ENCODE data around the gene GGT5.
A peak's percentile ranks its signal among the peaks of the same experiment; 100 is the strongest.
"Not testable (repeated sequence)": the region's sequence is repeated elsewhere in the genome, so short reads cannot be mapped to it uniquely, and the experiment has no call there.

Gene GGT5

DNA sequence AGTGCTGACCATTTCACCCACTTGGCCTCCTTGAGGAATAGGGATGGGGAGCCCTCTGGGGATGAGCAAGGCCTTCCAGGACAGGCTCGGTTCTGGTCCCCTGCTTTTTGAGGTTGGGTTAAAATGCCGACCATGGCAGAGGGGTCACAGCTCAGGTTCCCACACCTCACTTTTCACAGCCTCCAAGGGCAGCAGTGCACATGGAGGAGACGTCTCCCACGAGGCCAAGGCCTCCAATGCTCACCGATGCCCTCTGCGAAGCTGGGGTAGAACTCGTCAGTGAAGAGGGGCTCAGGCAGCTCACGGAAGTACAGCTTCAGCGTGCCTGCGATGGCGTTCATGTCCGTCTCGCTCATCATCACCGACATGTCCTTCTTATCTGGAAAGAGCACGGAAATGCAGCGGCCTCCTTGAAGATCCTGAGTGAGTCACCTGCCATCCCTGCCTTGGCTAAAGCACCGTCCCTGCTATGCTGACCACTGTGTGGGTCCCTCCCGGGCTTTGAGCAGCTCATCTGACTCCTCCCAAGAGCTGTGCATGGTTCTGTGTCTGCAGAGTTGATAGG lies 17.4 kb upstream of the GGT5 start:
- not testable (repeated sequence) for DNase-seq (ENCODE audit: low read depth in 3 of 3)

DNA sequence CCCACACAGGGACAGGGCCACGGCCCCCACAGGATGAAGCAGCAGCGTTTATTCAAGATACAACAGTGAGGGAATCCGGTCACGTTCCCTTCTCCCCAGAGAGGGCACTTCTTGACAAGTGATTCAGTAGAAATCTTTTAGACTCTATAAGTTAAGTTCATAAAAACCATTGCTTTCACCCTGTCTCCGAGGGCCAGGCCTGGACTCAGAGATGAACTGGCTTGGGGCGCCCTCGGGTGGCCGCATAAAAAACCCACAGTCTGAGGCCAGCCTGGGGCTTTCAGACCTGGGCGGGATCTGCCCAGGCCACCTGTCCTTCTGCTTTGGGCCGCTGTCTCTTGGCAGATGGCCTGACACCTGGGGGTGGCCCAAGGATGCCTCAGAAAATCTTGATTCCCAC lies 14.6 kb upstream of the GGT5 start:
- DNase-seq (ENCODE audit: low read depth in 3 of 3): peak; percentile 23 to 38 (median 36)

DNA sequence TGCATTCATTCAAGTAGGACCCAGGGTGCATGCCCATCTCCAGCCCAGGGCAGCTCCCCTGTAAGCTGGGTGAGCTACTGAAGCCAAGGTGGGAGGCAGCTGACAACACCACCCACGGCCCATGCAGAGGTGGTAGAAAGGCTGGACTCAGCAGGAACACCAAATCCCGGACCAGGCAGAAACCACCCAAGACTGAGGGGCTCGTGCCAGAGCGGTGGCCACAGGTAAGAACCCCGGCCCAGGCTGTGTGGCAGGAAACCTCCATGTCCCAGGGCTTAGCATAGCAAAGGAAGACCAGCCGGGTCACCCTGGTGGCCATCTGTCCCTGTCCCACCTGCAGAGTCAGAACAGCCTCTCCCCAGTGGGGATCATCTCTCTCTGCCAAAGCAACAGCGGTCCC lies 11.9 kb upstream of the GGT5 start:
- DNase-seq (ENCODE audit: low read depth in 3 of 3): not testable (repeated sequence)

DNA sequence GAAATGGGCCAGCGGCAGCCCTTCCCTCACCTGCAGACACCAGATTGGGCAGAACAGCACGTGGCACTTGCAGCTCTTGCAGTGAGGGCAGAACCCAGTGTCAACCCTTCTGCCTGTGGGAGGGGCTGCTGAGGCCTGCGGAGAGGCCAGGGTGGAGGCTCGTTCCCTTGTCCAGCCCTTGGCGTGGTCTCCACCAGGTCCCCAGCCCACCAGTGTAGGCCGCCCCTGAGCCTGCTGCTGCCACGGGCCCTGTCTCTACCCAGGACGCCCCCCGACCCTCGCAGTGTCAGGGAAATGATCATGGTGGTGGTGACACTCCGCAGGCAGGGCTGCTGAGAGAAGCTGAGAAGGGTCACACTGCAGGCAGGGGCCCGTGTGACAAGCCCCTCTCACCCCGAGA lies 11.3 kb upstream of the GGT5 start:
- not testable (repeated sequence) for DNase-seq (ENCODE audit: low read depth in 3 of 3)

DNA sequence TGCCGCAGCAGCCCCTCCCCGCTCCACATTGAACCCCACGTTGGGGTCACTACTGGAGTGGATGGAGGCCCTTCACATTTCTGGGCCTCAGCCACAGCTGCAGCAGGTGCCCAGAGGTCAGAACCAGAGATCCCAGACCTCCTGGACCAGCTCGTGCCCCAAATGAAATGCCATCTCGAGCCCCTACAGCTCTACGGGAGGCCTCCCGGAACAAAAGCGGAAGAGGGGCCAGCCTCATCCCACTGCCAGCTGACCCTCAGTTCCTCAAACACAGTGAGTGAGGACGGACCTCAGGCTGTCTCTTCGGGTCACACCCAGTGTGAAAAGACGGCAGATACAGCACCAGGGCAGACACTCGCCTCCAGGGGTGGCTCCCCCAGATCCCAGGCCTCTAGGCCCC lies 8.2 kb upstream of the GGT5 start:
- not testable (repeated sequence) for DNase-seq (ENCODE audit: low read depth in 3 of 3)

DNA sequence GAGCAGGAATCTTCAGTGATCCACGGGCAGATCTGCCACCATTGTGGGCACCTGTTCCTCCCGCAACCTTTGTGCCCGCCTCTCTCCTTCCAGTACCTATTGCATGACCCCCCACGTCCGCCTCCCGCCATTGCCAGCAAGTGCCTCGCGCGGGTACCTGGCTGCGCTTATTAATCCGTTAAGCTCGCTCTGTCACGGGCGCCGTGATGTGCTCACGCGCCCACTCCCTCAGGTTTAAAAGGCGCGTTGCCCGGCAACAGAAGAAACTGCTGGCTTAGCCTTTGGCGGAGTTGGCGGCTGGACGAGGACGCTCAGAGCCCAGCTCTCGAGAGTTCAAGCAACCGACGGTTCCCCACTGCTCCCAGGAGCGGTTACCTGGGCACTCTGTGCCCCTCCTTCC lies 6.4 kb upstream of the GGT5 start:
- not testable (repeated sequence) for DNase-seq (ENCODE audit: low read depth in 3 of 3)

DNA sequence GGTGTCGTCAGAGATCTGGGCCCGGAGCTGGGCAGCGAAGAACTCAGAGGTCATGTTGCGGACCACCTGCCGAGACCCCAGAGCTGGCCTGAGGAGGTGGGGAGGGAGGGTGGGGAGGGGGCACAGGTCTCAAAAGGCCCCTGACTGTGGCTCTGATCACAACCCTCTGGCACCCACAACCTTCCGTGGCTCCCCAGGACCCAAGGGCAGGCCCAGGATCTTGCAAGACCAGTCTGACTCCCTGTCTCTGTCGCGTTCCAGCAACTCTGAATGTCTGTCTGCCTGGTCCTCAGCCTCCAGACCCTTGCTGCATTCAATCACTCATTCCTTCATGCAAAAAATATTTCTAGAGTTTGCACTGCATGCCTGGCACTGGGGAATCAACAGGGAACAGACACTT lies 4.5 kb upstream of the GGT5 start:
- not testable (repeated sequence) for DNase-seq (ENCODE audit: low read depth in 3 of 3)

DNA sequence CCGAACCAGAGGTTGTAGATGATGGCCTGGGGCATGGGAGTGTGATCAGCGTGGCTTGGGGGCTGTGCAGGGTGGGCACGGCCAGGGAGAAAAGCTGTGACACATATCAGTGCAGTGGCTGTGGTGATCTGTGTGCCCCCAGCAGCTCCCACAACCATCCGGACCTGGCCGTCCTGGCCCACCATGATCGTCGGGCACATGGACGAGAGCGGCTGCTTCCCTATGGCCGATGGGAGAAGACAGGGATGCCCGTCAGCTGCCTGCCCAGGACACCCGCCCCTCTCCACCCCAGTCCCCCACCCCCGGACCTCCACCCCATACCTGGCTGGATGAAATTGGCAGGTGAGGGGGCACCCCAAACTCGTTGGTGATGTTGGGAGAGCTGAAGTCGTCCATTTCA lies 3.7 kb upstream of the GGT5 start:
- not testable (repeated sequence) for DNase-seq (ENCODE audit: low read depth in 3 of 3)

DNA sequence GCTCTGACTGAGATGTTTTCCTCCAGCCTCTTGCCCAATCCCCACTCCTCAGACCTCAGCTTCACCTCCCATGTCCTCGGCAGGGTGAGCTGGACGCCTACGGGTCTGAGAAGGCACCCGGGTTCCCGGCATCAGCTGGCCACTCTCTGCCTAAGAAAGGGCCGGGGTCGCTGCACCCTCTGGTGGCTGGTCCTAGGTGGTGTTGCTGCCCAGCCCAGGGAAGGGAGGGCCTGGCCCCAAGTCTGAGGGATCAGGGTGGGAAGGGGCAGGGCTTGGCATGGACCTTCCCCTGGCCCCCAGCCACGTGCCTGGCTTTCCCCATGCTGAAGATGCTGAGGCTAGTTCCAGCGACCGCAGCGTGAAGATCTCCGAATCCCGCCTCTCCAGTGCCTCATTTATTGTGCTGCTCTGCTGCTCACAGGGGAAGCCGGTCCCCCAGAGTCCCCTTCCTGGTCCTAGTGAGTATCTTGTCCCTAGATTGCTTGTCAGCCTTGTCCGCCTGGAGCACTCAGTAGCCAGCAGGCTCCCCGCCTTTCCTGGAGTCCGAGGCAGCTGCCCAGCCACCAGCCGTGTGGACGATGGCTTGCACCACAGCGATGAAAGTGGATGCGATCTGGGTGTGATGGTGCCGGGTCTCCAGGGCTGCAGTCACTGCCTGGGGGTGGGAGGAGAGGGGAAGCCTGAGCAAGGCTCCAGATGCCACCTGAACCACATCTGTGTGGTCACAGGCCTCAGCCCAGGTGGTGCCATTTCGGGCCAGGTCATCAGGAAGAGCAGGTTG lies 2.9 kb upstream of the GGT5 start:
- DNase-seq (ENCODE audit: low read depth in 3 of 3): peak in 1 of 3 experiments; percentile 23

DNA sequence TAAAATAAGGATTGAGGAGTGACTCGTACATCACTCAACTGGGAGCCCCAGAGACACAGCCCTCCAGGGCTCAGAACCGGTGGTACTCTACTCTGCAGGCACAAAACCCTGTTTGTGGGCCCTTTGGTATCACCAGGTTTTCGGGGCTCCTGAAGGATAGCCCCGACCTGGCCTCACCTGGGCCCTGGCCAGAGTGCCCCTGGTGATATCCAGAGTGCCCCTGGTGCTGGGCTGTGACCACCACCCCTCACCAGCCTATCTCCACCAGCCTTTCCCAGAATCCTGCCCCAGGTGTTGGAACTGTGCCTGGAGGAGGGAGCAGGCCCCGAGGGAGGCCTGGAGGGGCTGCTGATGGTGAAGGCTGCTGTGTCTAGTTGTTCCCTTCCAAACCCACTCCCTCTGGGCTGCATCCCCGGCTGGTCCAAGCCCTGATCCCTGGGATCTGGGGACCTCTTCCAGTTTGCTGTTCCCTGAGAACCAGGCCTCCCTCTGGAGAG lies 2.2 kb upstream of the GGT5 start:
- DNase-seq (ENCODE audit: low read depth in 3 of 3): no peak

DNA sequence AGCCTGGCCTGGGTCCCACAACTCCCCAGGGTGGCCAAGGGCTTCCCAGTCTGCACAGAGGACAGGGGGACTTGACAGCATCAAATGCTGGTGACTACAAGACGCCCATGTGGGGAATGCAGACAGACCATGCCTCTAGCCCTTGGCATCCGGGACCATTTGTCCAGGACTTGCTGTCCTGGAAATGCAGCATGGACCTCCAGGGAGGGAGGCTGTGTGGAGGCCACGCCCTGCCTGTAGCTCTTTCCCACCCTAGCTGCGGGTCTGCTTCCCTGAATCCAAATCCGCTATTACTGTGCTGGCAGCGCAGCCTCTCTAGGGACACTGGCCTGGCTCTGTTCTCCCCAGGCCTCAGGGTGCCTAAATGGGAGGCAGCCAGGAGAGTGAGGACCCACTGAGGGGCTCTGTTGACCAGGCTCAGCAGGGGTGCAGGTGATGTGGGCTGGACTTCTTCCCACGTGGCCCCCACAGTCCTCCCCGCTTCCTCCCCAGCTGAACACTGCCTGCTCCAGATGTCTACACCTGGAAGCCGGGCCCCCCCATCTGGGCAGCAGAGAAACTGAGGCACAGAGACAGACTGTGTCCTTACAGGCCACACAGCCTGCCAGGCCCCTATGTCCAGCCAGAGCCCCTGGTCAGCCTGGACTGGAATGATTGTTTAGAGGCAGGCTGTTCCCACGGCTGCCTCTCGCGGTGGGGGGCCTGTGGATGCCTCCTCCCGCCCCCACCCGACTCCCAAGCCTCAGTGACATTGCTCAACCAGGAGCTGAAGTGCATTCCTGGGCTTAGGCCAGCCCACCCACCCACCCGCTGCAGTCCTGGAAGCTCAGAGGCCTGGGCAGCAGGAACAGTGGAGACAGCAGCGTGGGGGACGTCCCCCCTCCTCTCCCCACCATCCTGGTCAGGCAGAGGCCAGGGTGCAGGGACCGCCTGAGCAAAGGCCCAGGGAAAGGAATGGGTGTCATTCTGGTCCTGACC lies 991 bp upstream of the GGT5 start:
- DNase-seq (ENCODE audit: low read depth in 3 of 3): not testable (repeated sequence)

DNA sequence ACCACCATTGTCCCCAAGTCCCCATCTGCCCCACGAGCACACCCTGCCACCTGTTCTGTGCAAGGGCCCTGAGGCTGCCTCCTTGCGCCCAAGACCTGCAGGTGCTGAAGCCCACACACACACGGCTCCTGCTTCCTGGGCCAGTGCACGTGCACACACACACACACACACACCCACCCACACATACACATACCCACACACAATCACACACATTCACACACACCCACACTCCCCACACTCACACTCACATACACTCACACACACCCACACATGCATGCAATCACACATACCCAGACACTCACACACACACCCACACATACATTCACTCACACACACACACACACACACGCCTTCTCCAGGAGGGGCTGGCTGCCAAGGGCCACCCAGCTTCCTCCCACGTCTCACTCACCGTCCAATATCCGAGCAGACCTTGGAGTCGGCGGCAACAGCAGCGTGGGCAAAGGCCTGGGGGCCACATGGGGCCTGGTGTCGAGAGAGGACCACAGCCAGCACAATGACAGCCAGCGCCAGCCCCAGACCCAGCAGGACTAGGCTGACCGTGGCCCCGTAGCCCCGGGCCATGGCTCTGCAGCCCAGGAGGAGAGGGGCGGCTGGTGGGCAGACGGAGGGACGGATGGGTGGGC lies 616 bp downstream of the GGT5 start:
- no peak for DNase-seq (ENCODE audit: low read depth in 3 of 3)

DNA sequence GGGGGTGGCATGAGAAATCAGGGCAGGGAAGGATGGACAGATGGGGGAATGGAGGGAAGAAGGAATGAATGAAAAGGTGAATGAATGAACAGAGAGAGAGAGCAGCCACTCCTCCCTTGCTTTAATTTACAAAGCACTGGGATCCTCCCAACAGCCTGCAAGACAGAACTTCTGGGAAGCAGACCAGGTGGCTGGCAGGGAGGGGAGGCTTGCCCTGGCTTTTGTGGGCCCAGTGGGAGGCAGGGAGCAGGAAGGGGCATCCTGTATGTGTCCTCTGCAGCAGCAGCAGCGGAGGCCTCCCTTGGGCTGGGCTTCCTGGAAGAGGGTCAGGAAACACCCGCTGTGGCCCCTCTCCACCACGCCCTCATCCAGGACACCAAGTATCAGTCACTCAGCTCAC lies 1.5 kb downstream of the GGT5 start:
- DNase-seq (ENCODE audit: low read depth in 3 of 3): not testable (repeated sequence)

DNA sequence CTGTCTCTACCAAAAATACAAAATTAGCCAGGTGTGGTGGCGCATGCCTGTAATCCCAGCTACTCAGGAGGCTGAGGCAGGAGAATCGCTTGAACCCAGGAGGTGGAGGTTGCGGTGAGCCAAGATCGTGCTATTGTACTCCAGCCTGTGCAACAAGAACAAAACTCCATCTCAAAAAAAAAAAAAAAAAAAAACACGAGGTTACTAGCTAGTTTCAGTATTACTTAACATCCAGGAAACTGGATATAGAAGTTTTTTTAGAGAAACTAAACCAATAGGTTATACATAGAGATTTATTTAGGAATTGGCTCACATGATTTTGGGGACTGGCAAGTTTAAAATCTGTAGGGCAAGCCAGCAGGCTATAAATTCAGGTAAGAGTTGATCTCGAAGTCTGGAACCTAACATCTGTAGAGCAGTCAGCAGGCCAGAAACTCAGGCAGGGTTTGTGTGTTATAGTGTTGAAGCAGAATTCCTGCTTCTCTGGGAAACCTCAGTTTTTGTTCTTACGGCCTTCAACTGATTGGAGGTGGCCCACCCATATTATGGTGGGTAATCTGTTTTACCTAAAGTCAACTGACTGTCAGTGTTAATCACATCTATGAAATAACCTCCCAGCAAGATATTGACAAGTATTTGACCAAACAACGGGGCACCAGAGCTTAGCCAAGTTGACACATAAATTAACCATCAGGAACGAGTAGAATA lies 3.7 kb downstream of the GGT5 start:
- not testable (repeated sequence) for DNase-seq (ENCODE audit: low read depth in 3 of 3)

DNA sequence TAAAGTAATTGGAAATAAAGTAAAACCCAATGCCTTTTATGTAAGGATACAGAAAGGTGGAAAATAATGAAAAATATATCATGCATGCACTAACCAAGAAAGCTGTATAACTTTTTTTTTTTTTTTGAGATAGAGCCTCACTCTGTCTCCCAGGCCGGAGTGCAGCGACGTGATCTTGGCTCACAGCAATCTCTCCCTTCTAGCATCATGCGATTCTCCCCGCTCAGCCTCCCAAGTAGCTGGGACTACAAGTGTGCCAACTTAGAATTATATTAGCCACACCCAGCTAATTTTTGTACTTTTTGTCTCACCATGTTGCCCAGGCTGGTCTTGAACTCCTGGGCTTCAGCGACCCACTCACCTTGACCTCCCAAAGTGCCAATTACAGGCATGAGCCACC lies 4.5 kb downstream of the GGT5 start:
- DNase-seq (ENCODE audit: low read depth in 3 of 3): no peak

DNA sequence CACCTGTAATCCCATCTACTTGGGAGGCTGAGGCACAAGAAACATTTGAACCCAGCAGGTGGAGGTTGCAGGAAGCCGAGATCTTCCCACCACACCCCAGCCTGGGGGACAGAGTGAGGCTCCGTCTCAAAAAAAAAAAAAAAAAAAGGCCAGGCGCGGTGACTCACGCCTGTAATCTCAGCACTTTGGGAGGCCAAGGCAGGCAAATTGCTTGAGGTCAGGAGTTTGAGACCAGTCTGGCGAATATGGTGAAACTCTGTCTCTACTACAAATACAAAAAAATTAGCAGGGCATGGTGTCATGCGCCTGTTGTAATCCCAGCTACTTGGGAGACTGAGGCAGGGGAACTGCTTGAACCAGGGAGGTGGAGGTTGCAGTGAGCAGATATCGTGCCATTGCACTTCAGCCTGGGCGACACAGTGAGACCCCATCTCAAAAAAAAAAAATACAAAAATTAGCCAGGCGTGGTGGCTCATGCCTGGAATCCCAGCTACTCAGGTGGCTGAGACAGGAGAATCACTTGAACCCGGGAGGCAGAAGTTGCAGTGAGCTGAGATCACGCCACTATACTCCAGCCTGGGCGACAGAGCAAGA lies 6.7 kb downstream of the GGT5 start:
- DNase-seq (ENCODE audit: low read depth in 3 of 3): not testable (repeated sequence)

DNA sequence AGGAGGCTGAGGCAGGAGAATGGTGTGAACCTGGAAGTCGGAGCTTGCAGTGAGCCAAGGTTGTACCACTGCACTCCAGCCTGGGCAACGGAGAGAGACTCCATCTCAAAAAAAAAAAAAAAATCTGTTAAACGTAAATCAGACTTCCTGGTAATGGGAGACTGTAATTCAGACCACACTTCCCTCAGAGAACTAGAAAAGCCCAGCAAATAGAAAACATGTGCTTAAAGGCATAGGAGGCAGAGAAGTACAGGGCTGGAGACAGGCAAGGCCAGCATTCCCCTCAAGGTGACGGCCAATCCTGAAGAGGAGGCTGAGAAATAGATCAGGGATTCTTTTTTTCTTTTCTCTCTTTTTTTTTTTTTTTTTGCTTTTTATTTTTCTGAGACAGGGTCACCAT lies 8.2 kb downstream of the GGT5 start:
- DNase-seq (ENCODE audit: low read depth in 3 of 3): no peak

DNA sequence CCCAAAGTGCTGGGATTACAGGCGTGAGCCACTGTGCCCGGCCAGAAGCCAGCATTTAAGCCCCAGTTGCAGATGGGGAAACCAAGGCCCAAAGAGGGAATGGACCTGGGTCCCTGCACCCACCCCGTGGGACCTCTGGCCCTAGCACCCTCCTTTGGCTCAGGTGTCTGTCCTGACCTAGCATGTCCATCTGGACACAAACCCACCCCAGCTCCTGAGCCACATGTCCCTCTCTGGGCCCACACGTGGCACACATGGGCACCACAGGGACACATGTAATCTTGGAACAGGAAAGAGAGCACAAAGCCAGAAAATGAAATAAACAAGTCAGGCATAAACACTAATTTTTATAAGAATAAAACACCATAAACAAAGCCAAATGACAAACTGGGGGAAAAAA lies 9.6 kb downstream of the GGT5 start:
- DNase-seq (ENCODE audit: low read depth in 3 of 3): no peak

DNA sequence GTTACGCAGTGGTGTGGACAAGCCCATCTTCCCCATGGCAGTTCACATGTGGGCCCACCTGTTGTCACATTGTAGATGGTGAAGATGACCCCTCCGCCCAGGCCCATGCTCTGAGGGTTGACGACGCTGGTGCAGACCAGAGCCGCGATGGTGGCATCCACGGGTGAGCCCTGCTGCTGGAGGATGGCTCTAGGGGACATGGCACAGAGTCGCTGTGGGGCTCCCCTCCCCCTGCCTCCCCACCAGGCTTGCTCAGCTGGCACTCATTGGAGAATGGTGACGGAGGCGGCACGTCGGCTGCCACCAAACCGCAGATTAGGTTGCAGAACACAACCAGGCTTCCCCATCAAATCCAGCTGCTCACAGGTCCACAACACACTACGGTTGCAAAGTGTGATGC lies 11.1 kb downstream of the GGT5 start:
- no peak for DNase-seq (ENCODE audit: low read depth in 3 of 3)

DNA sequence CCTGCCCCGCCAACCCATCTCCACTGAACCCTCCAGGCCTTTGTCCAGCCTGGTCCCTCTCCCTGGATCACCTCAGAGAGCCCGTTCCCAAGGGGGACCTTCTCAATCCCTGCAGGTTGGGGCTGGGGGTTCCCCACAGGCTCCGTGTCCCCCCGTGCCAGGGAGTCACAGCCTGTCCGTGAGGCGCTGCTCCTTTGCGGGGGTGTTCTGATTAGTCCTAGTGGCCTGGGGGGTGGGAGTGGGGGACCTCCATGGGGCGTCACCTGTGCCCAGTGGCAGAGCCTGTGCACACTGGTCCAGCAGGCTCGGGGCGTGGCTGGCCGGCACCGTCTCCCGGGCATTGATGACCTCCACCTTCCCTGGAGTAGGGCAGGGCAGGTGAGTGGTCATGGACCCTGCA lies 11.6 kb downstream of the GGT5 start:
- no peak for DNase-seq (ENCODE audit: low read depth in 3 of 3)

DNA sequence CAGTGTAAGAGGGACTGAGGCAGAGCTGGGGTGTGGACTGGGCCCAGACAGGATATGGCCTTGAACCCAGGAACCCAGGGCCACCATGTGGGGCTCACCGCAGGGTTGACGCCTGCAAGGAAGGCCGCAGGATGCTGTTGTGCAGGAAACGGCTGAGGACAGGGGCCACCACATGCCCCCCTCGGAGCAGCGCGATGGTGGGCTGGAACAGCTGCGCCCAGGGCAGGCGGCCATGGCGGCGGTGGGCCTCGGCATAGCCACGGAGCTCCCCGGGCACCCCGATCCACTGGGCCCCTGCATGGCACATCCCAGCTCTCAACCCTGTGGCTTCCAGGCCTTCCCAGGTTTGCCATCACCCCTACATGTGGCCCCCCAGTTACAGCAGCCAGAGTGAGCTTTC lies 12.2 kb downstream of the GGT5 start:
- no peak for DNase-seq (ENCODE audit: low read depth in 3 of 3)

All from stimulated activated CD4-positive, alpha-beta T cell treated with anti-CD3 and anti-CD28 coated beads, TNF-alpha, amount 100 ng/mL, for 4 hours (primary cell).